Left ventricle myocardium inferior (tissue), 1 donor: ENCODE measurements around the gene CEP70. TPM values are rescaled to one million over a fixed set of nuclear protein-coding genes. Genes with fewer than 3 reads are reported as not detected.
A peak's percentile ranks its signal among the peaks of the same experiment; 100 is the strongest.

Experiments used
- DNase-seq: peaks from one replicate; pipeline ENCODE4 v3.0.0-alpha.2; 2020
- H3K27ac ChIP-seq: fragments of 200-600 bp; replicated peaks from 2 replicates; pipeline ENCODE4 v1.8.0; 2021
- H3K27me3 ChIP-seq: fragments of 200-600 bp; 2 replicates; pipeline ENCODE4 v1.8.0; 2021; ENCODE audit warnings: low read depth
- H3K36me3 ChIP-seq: fragments of 200-600 bp; 2 replicates; pipeline ENCODE4 v1.8.0; 2021
- H3K4me1 ChIP-seq: fragments of 200-600 bp; 2 replicates; pipeline ENCODE4 v1.8.0; 2021
- H3K4me3 ChIP-seq: fragments of 200-600 bp; 2 replicates; pipeline ENCODE4 v1.8.0; 2021; ENCODE audit warnings: mild to moderate bottlenecking, moderate library complexity
- H3K9me3 ChIP-seq: fragments of 200-600 bp; replicated peaks from 2 replicates; pipeline ENCODE4 v1.8.0; 2021
- CTCF ChIP-seq: fragments of 200-600 bp; IDR thresholded peaks from 2 replicates; pipeline ENCODE4 v1.8.0; 2021; ENCODE audit warnings: antibody characterized with exemption, mild to moderate bottlenecking, borderline replicate concordance
- intact Hi-C: fragments of 100-400 bp; cut with micrococcal nuclease; formaldehyde crosslinking; loops from one replicate; pipeline ENCODE4 v1.11.0; 2022
- total RNA-seq: library from RNA; stranded (reverse); fragmentation: NEBNext Ultra II Directional; extraction: Animal tissue kit (Norgen Biotek cat#: 25700); gene quantifications from one replicate; pipeline ENCODE4 v1.2.1, GENCODE V29; 2021
- donor health status: DM: no; HTN: yes; CAD: no; lungs with severe emphysema.

Gene CEP70
- total RNA-seq, 1 donor from 2014 or later, result 25.8 TPM

- intact Hi-C loops, result no loop called here
- peaks cover 12% of the 10 kb centered on the region for H3K4me1 ChIP-seq
- no peaks in the 10 kb centered on the region for H3K27me3 ChIP-seq
- DNase-seq, result no peak
- H3K4me3 ChIP-seq, result no peak overlapping the region
- H3K27ac ChIP-seq, result peak overlapping the region; percentile 63
- no peak for TF ChIP-seq CTCF
- no peaks in the 10 kb centered on the region for H3K36me3 ChIP-seq
- H3K9me3 ChIP-seq, result no peaks in the 10 kb centered on the region
Measured at GRCh38 chr3:138468451-138468850, 125.6 kb downstream of the CEP70 start.

- no peak for DNase-seq
- Histone ChIP-seq H3K4me3 (no peak overlapping the region), H3K4me1 (peaks cover 12% of the 10 kb centered on the region), H3K36me3 (no peaks in the 10 kb centered on the region), H3K9me3 (no peaks in the 10 kb centered on the region), H3K27ac (no peak overlapping the region), H3K27me3 (no peaks in the 10 kb centered on the region)
- intact Hi-C loops, result no loop called here
- no peak for TF ChIP-seq CTCF
Measured at GRCh38 chr3:138467931-138468330, 126.1 kb downstream of the CEP70 start.

GRCh38 chr3:138465925-138466324, 128.1 kb downstream of the CEP70 start:
- Histone ChIP-seq H3K9me3 (no peaks in the 10 kb centered on the region), H3K36me3 (no peaks in the 10 kb centered on the region), H3K27me3 (no peaks in the 10 kb centered on the region), H3K27ac (no peak overlapping the region), H3K4me3 (no peak overlapping the region), H3K4me1 (peaks cover 12% of the 10 kb centered on the region)
- TF ChIP-seq CTCF, result no peak
- DNase-seq, result no peak
- intact Hi-C loops, result no loop called here

GRCh38 chr3:138465451-138465850, 128.6 kb downstream of the CEP70 start:
- Histone ChIP-seq H3K27me3 (no peaks in the 10 kb centered on the region), H3K9me3 (no peaks in the 10 kb centered on the region), H3K36me3 (no peaks in the 10 kb centered on the region), H3K4me1 (peaks cover 12% of the 10 kb centered on the region), H3K4me3 (no peak overlapping the region), H3K27ac (no peak overlapping the region)
- no peak for TF ChIP-seq CTCF
- DNase-seq, result no peak
- intact Hi-C loops, result no loop called here

GRCh38 chr3:138464491-138464860, 129.6 kb downstream of the CEP70 start:
- no peak for TF ChIP-seq CTCF
- H3K27ac ChIP-seq, result no peak overlapping the region
- no peak overlapping the region for H3K4me3 ChIP-seq
- intact Hi-C loops, result no loop called here
- H3K36me3 ChIP-seq, result no peaks in the 10 kb centered on the region
- DNase-seq, result no peak
- H3K4me1 ChIP-seq, result peaks cover 15% of the 10 kb centered on the region
- H3K27me3 ChIP-seq, result no peaks in the 10 kb centered on the region
- H3K9me3 ChIP-seq, result no peaks in the 10 kb centered on the region
